Thyroid gland (tissue), 4 donors: ENCODE data around the gene NUDT17.

ENCODE experiments used
- CTCF ChIP-seq, 6 experiments: fragments of 200-600 bp in 3 of 6; fragments of 450-650 bp in 3 of 6; sonication (generic) in 3 of 6; IDR thresholded peaks; one replicate each; pipeline ENCODE4 v1.5.1; 2016 to 2019; ENCODE audit warnings: antibody characterized with exemption in 6 of 6, mild to moderate bottlenecking in 2 of 6, inconsistent platforms in 1 of 6, moderate library complexity in 1 of 6
- POLR2A ChIP-seq, 2 donors: fragments of 450-650 bp; IDR thresholded peaks; one replicate each; pipeline ENCODE4 v1.6.1; 2017; ENCODE audit warnings: antibody characterized with exemption in 2 of 2, mild to moderate bottlenecking in 2 of 2, moderate library complexity in 1 of 2

- TF ChIP-seq CTCF (IDR thresholded peaks at IDR 0.05): no peak
- TF ChIP-seq POLR2A (IDR thresholded peaks at IDR 0.05): no peak
Measured at GRCh38 chr1:145837656-145838055, 7.8 kb upstream of the NUDT17 start.
